Activated gamma-delta T cell treated with Interleukin-2 at 50 U/mL for 16 hours (primary cell): ENCODE data around the gene FNBP1.

Experiments used
- DNase-seq: peaks from one replicate; pipeline ENCODE4 v3.0.0-alpha.2; 2020

FNBP1 gene

DNA sequence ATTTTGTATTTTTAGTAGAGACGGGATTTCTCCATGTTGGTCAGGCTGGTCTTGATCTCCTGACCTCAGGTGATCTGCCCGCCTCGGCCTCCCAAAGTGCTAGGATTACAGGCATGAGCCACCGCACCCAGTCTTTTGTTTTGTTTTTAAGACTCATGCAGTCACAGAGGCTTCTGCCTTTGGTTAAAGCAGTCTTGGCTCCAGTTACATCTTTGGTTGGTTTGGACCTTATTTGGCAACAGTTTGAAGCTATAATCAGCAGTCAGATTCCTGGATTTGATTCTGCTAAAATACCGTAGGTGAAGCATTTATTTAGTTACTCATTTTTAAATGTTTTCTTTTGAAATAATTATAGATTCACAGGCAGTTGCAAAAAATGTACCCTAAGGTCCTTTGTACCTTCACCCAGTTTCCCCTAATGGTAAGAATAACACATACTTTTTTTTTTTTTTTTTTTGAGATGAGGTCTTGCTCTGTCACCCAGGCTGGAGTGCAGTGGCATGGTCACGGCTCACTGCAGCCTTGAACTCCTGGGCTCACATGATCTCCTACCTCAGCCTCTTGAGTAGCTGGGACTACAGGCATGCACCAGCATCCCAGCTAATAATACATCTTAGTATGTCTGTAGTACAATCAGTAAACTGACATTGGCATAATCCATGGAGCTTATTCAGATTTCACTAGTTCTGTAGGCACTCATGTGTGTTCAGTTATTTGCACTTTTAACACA, 192.0 kb downstream of the FNBP1 start:
- DNase-seq: no peak

- no peak for DNase-seq
Measured at GRCh38 chr9:129849901-129850300, 193.1 kb downstream of the FNBP1 start.

DNA sequence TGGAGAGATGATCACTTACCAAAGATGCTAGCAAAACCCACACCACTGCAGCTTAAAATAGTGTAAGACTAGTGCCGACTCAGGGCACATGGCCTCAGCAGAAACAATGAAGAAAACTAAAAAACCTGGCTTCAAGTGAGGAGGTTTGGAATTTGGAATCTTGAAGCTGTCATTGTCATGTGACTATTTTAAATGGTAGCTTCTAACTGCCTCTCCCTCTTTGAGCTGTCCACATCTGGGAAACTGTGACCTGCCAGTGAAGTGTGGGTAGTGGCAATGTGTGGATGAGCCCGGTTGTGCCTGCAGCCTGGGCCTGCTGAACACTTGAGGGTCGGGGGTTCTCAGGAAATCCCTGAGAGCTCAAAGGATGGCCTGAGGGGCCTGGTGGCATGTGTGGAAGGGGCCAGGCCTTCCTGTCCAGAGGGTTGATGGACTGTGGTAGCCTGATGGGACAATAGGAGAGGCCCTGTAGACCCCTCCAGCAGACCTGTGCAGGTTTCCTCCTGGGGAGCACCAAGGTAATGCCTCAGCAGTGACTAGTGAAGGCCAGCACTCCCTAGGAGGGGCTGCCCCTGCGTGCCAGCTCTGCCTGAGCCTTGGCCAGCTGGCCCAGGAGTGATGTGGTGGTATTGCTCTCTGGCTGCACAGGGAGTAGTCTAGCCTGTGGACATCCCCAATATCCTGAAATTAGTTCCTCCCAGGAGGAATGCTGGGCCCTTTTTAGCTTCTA, 194.1 kb downstream of the FNBP1 start:
- DNase-seq: no peak

DNA sequence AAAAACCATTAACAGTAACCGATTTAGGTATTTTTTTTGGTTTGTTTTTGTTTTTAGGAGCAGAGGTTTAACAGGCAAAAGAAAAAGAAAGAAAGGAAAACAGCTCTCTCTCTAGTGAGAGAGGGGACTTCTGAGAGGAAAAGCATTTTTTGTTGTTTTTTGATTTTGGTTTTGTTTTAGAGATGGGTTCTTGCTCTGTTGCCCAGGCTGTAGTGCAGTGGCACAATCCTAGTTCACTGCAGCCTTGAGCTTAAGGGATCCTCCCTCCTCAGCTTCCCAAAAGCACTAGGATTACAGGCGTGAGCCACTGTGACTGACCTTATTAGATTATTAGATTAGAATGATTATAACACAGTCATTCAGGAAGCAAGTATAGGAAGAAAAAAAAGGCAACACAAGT, 197.6 kb downstream of the FNBP1 start:
- DNase-seq: no peak

- DNase-seq: no peak
Measured at GRCh38 chr9:129841071-129841470, 201.9 kb downstream of the FNBP1 start.

- DNase-seq: no peak
Measured at GRCh38 chr9:129840034-129840433, 203.0 kb downstream of the FNBP1 start.

DNA sequence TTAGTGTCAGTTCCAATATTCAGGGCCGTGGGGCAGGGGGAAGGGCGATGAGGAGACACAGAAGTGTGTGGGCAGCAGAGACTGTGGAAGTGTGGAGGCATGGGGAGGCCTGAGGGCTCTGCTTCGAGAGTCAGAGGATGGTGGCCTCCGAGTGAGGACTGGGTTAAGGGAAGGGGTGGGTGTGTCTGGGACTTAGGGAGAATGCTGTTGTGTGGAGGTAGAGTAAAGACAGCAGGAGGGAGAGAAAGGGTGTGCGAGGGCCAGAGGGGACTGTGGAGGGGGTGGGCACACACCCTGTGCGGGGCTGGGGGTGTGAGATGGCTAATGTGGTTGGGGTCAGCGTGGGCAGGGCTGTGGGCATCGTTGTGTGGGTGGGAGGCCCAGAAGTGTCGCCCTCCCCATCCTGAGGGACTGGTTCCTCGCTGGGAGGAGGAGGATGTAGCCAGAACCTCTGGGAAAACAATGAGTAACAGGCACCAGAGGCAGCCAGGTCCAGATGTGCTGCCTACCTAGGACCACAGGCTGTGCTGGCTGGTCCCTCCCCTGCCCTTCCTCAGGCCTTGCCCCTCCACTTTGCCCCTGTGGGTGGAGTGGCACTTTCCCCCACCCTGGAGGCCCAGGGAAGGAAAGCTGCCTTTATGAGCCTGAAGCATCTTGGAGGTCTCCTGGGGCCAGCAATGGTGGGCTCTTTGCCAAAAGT, 203.5 kb downstream of the FNBP1 start:
- no peak for DNase-seq

DNA sequence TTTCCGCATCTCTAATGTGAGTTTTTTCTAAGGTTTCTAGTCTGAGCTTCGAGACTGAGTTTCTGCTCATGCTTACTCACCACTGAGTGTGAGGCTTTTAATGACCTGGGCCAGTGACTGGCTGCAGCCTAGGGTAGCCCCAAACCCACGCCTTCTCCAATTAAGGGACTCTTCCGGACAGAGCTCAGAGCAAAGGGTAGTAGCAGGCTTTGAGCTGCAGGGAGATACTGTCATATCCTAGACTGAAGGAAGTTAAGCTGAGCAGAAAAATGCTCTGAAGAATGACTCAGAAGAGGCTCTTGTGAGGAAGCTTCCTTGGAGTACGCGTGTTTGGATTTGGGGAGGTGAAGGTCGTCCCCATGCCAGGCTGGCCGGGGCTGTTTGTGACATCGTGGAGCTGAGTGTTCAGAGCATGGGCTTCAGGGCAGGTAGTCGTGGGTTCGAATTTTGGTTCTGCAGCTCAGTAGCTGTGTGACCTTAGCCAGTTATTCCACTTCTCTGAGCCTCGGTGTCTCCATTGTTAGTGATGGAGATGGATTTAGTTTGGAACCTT, 204.2 kb downstream of the FNBP1 start:
- DNase-seq: no peak
